SK-N-SH (cell line): ENCODE measurements around the gene ADPRHL1. TPM values are rescaled to one million over a fixed set of nuclear protein-coding genes. Genes with fewer than 3 reads are reported as not detected.

Experiments
- CTCF ChIA-PET: fragments of 300-600, 350-600 bp; formaldehyde crosslinking; extraction: SDS; loops from one replicate; lab custom pipeline; 2021; lab: Yijun Ruan, JAX
- POLR2A ChIA-PET: fragments of 350-600 bp; sonication (Branson Sonifier 250); formaldehyde crosslinking; extraction: SDS; loops from one replicate; lab custom pipeline; 2020; ENCODE audit warnings: antibody characterized with exemption, inconsistent platforms; lab: Yijun Ruan, JAX
- DNase-seq: peaks from one replicate; pipeline ENCODE4 v3.0.0; 2012
- H2AFZ ChIP-seq: fragments of 200-600 bp; sonication (generic); 2 replicates; pipeline ENCODE4 v1.8.1; 2016; ENCODE audit warnings: antibody characterized with exemption, mild to moderate bottlenecking, low read depth
- H3F3A ChIP-seq: fragments of 200-600 bp; sonication (generic); replicated peaks from 2 replicates; pipeline ENCODE3; 2016; ENCODE audit warnings: antibody characterized with exemption, mild to moderate bottlenecking; ENCODE audit not compliant: insufficient read depth
- H3K27ac ChIP-seq, 2 experiments: fragments of 200-500 bp in 1 of 2; fragments of 200-600 bp in 1 of 2; sonication (Bioruptor generic) in 1 of 2; sonication (generic), shearing (Covaris generic) in 1 of 2; 2 replicates each; pipeline versions ENCODE4 v1.5.1 to v1.6.1; 2014 to 2016; ENCODE audit warnings: low read depth in 2 of 2, inconsistent platforms in 1 of 2, low read length in 1 of 2, mild to moderate bottlenecking in 1 of 2, mixed read lengths in 1 of 2
- H3K27me3 ChIP-seq: fragments of 200-600 bp; sonication (generic), shearing (Covaris generic); 2 replicates; pipeline ENCODE4 v1.6.1; 2016; ENCODE audit warnings: mixed run types; ENCODE audit not compliant: insufficient read depth
- H3K36me3 ChIP-seq, 2 experiments: fragments of 200-500 bp in 1 of 2; fragments of 200-600 bp in 1 of 2; sonication (Bioruptor generic) in 1 of 2; sonication (generic) in 1 of 2; replicated peaks in 1 of 2; 2 replicates each; pipeline versions ENCODE3 to v1.5.1; 2014 to 2016; ENCODE audit warnings: low read length in 1 of 2, mild to moderate bottlenecking in 1 of 2; ENCODE audit not compliant: insufficient read depth in 2 of 2, control insufficient read depth in 1 of 2
- H3K4me1 ChIP-seq, 2 experiments: fragments of 200-500 bp in 1 of 2; fragments of 200-600 bp in 1 of 2; sonication (Bioruptor generic) in 1 of 2; sonication (generic), shearing (Covaris generic) in 1 of 2; 2 replicates each; pipeline versions ENCODE4 v1.5.1 to v1.6.1; 2014 to 2016; ENCODE audit warnings: low read depth in 1 of 2, low read length in 1 of 2, mixed run types in 1 of 2; ENCODE audit not compliant: insufficient read depth in 2 of 2, control insufficient read depth in 1 of 2
- H3K4me2 ChIP-seq: fragments of 200-600 bp; sonication (generic), shearing (Covaris generic); 2 replicates; pipeline ENCODE4 v1.6.1; 2017; ENCODE audit warnings: mixed run types
- H3K4me3 ChIP-seq, 2 experiments: fragments of 200-500 bp in 1 of 2; fragments of 200-600 bp in 1 of 2; sonication (Bioruptor generic) in 1 of 2; sonication (generic), shearing (Covaris generic) in 1 of 2; 2 replicates each; pipeline versions ENCODE4 v1.5.1 to v1.8.1; 2014 to 2016; ENCODE audit warnings: low read depth in 2 of 2, inconsistent platforms in 1 of 2, low read length in 1 of 2, mild to moderate bottlenecking in 1 of 2, mixed read lengths in 1 of 2, moderate library complexity in 1 of 2
- H3K79me2 ChIP-seq: fragments of 200-600 bp; sonication (generic); 2 replicates; pipeline ENCODE4 v1.8.1; 2017; ENCODE audit warnings: mild to moderate bottlenecking; ENCODE audit not compliant: insufficient read depth
- H3K9ac ChIP-seq: fragments of 200-600 bp; sonication (generic); 2 replicates; pipeline ENCODE4 v1.6.1; 2017; ENCODE audit warnings: mixed run types
- H3K9me2 ChIP-seq: fragments of 200-600 bp; sonication (generic); 2 replicates; pipeline ENCODE4 v1.6.1; 2017; ENCODE audit warnings: mixed run types
- H3K9me3 ChIP-seq: fragments of 200-600 bp; sonication (generic); 2 replicates; pipeline ENCODE4 v1.6.1; 2017; ENCODE audit warnings: mixed run types, mild to moderate bottlenecking, moderate library complexity
- H4K20me1 ChIP-seq: fragments of 200-600 bp; sonication (generic); 2 replicates; pipeline ENCODE4 v1.6.1; 2017; ENCODE audit warnings: mild to moderate bottlenecking, mixed run types; ENCODE audit not compliant: insufficient read depth
- EP300 ChIP-seq, 2 experiments: IDR thresholded peaks; 2 replicates each; pipeline versions ENCODE4 v1.4.0 to v1.6.1; 2012; ENCODE audit warnings: borderline replicate concordance in 1 of 2, low read depth in 1 of 2, low read length in 1 of 2
- FOSL2 ChIP-seq: IDR thresholded peaks from 2 replicates; pipeline ENCODE4 v1.4.0; 2012; ENCODE audit warnings: low read depth, mild to moderate bottlenecking, moderate library complexity, borderline replicate concordance
- FOXJ3 ChIP-seq: sonication (generic); formaldehyde crosslinking; IDR thresholded peaks from 2 replicates; pipeline ENCODE4 v1.5.1; 2020; ENCODE audit warnings: mild to moderate bottlenecking, missing genetic modification reagents
- FOXM1 ChIP-seq: IDR thresholded peaks from 2 replicates; pipeline ENCODE4 v1.4.0; 2012; ENCODE audit warnings: low read depth, mild to moderate bottlenecking
- GATA2 ChIP-seq: sonication (generic); formaldehyde crosslinking; IDR thresholded peaks from 2 replicates; pipeline ENCODE4 v1.5.0; 2020; ENCODE audit warnings: mild to moderate bottlenecking, missing genetic modification reagents
- JUND ChIP-seq: IDR thresholded peaks from 2 replicates; pipeline ENCODE4 v1.4.0; 2012
- NRF1 ChIP-seq: IDR thresholded peaks from 2 replicates; pipeline ENCODE4 v1.6.1; 2012; ENCODE audit warnings: low read depth, mild to moderate bottlenecking, low read length
- SMC3 ChIP-seq: IDR thresholded peaks from 2 replicates; pipeline ENCODE4 v1.6.1; 2012; ENCODE audit warnings: low read depth, low read length, improper control_type of control experiment
- YY1 ChIP-seq: IDR thresholded peaks from 2 replicates; pipeline ENCODE4 v1.4.0; 2012; ENCODE audit warnings: low read depth, mild to moderate bottlenecking
- WGBS: methylation state at CpG from one replicate; pipeline ENCODE4 v1.1.6; 2017; ENCODE audit warnings: low lambda C conversion rate; 5-methylcytosine and 5-hydroxymethylcytosine counted together
- polyA plus RNA-seq, 3 experiments: library from polyadenylated mRNA; depleted of rRNA; stranded (reverse); fragments of >200 nt; gene quantifications; 2 replicates each; pipeline ENCODE4 v1.2.3, GENCODE V29; 2012
- TF ChIP-seq, protein P1 (sequence below): IDR thresholded peaks from 2 replicates; pipeline ENCODE4; 2012

The ADPRHL1 gene
- polyA plus RNA-seq, 1 of the 3 experiments (the other 2 are of a cell fraction), result 1.0 TPM

DNA sequence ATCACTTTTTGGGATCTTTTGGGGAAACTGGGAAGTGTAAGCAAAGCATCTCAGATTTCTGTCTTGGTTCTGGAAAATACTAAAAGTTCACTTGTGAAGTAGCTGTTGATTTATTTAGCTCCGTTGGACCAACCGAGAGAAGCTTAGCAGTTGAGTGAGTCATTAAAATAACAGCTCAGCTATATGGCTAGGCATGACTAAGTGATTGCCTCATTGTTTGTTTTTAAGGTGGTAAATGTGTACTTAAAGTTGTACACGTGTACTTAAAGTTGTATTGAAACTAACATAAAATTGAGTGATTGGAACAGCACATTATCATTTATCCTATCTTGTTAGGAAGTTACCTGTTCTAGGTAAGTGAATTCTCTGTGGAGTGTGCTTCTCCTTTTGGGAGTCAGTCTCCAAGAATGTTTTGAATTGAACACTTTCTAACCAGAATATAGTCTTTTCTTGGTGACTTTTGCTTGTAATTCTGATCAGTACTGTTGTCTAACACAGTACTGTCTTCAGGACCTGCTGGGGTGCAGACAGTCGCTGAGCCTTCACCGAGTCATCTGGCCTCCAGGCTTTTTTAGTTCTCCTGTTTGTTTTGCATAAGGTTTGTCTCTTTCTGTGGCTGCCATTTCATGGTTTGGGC lies 40.1 kb upstream of the ADPRHL1 start (continued):
- no peak for TF ChIP-seq FOXJ3
- TF ChIP-seq FOSL2, result peak; percentile 97
- TF ChIP-seq, protein P1, sequence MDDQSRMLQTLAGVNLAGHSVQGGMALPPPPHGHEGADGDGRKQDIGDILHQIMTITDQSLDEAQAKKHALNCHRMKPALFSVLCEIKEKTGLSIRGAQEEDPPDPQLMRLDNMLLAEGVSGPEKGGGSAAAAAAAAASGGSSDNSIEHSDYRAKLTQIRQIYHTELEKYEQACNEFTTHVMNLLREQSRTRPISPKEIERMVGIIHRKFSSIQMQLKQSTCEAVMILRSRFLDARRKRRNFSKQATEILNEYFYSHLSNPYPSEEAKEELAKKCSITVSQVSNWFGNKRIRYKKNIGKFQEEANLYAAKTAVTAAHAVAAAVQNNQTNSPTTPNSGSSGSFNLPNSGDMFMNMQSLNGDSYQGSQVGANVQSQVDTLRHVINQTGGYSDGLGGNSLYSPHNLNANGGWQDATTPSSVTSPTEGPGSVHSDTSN, result peak; percentile 85
- TF ChIP-seq FOXM1, result no peak
- TF ChIP-seq SMC3, result no peak
- TF ChIP-seq JUND, result peak; percentile 98
- TF ChIP-seq EP300 (IDR thresholded peaks at IDR 0.05; ENCODE audit: borderline replicate concordance in 1 of 2, low read depth in 1 of 2, low read length in 1 of 2), result peak in 1 of 2 experiments; percentile 72; a peak in 1 of 4 replicates
- no peak for TF ChIP-seq GATA2 (CRISPR knock-in tag)
- TF ChIP-seq, all 33 proteins: peak for 9

DNA sequence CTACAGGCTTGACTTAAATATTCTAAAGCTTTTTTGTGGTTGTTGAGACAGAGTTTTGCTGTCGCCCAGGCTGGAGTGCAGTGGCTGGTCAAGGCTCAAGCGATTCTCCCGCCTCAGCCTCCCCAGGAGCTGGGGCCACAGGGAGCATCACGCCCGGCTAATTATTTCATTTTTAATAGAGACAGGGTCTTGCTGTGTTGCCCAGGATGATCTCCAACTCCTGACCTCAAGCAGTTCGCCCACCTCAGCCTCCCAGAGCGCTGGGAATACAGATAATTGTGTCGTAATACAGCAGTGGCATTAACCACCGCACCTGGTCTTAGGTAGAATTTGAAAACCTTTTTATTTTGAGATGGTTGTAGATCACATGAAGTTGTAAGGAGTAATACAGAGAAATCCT lies 38.7 kb upstream of the ADPRHL1 start:
- peak overlapping the region; percentile 65 to 83 for H3K4me3 ChIP-seq
- peaks cover 57% of the 10 kb centered on the region for H4K20me1 ChIP-seq

DNA sequence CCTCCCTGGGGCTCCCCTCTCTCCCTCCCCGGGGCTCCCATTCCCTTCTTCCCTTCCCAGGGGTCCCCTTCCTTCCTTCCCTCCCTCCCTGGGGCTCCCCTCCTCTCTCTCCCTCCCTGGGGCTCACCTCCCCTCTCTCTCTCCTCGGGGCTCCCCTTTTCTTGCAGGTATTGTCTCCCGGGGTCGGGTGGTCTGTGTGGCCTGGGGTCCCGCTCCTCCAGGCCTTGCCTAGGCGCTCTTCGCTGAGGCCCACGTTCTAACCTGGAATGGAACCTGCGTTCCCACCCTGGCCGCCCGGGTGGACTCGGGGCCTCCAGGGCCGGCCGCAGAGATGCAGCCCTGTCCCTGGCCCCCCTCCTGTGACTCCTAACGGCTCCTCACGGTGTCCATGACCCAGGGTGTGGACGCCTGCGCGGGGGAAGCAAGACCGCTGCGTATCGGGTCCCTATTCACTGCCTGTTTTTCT lies 38.2 kb upstream of the ADPRHL1 start:
- 5% methylated on average over 17 of the region's 22 CpGs for WGBS
- H2AFZ ChIP-seq, result 0 out of 2 replicates have a peak overlapping the region, but pooled peaks have one; percentile 15
- peak; percentile 35; the same call in 1 of the 2 replicates for TF ChIP-seq NRF1
- TF ChIP-seq YY1, result no peak
- TF ChIP-seq, all 33 proteins: peak for 1
- Histone ChIP-seq H3K4me1 (peaks cover 24 to 42% of the 10 kb centered on the region in 2 experiments; a peak in 3 of 4 replicates), H3K4me3 (peak overlapping the region; percentile 65 to 83), H3K79me2 (peaks cover 92% of the 10 kb centered on the region), H4K20me1 (peaks cover 57% of the 10 kb centered on the region), H3K27ac (peak overlapping the region; percentile 84 to 87), H3K4me2 (peak overlapping the region; percentile 92), H3K9me2 (no peaks in the 10 kb centered on the region), H3K36me3 (peaks cover 18 to 25% of the 10 kb centered on the region in 2 experiments), H3K9ac (peak overlapping the region; percentile 95), H3F3A (peaks cover 23% of the 10 kb centered on the region), H3K9me3 (no peaks in the 10 kb centered on the region), H3K27me3 (no peaks in the 10 kb centered on the region)
- DNase-seq, result peak; percentile 78
- CTCF ChIA-PET, result interaction anchor here (0.6 to 6.5 kb wide), 3 partner anchors 34 to 456 kb away, joined by 3 to 41 read pairs (median 22); no protein-coding TSS in a partner anchor
- POLR2A ChIA-PET, result no interaction called here

More for the DNA sequence above, 38.7 kb upstream of the ADPRHL1 start:
- no peaks in the 10 kb centered on the region for H3K27me3 ChIP-seq
- H3K4me2 ChIP-seq, result peak overlapping the region; percentile 92
- no peaks in the 10 kb centered on the region for H3K9me3 ChIP-seq
- peaks cover 23% of the 10 kb centered on the region for H3F3A ChIP-seq
- H3K9ac ChIP-seq, result peak overlapping the region; percentile 95
- H3K4me1 ChIP-seq, result peaks cover 24 to 39% of the 10 kb centered on the region in 2 experiments; a peak in 3 of 4 replicates
- peak overlapping the region; percentile 84 to 87; a peak in 3 of 4 replicates for H3K27ac ChIP-seq
- ChIA-PET POLR2A (no interaction called here), CTCF (interaction anchor here (4.2 to 6.5 kb wide), 2 partner anchors 34 to 70 kb away, joined by 22 to 41 read pairs; no protein-coding TSS in a partner anchor)
- H3K79me2 ChIP-seq, result peaks cover 92% of the 10 kb centered on the region
- DNase-seq, result no peak
- TF ChIP-seq, protein P1, result no peak
- TF ChIP-seq NRF1, result no peak
- peaks cover 23 to 30% of the 10 kb centered on the region in 2 experiments for H3K36me3 ChIP-seq
- no peaks in the 10 kb centered on the region for H3K9me2 ChIP-seq
- H2AFZ ChIP-seq, result no peak overlapping the region
- 53% methylated on average over 9 of the region's 9 CpGs for WGBS
